Measurements from ENCODE around the gene EXOC4.
"Not testable (repeated sequence)": the region's sequence is repeated elsewhere in the genome, so short reads cannot be mapped to it uniquely, and the experiment has no call there.

EXOC4 gene

DNA sequence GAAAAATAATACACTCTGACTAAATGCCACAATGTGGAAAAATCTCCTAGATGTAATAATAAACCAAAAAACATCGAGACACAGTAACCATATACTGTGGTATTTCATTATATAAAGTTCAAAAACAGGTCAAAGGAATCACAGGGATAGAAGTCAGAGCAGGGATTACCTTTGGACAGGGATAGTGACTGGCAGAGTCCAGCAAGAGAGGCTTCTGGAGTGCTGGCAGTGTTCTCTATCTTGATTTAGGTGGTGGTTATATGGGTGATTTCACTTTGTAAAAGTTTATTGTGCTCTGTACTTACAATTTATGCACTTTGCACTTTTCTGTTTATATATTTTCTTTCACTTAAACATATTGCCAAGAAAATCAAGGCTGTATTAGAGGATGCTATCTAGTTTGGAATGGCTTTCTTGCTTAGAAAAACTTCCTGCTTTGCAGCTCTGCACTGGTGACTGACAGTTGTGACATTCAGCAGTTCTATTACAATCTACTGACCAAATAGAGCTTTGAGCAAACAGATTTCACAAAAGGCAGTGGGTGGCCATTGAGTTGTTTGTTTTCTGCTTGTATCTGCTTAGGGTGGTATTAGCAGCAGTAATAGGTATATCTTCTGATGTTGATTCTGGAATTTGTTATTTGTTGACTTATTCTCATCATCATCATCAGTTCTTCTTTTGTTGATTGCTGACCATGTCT lies 610.6 kb downstream of the EXOC4 start:
- no peak for DNase-seq (ENCODE audit: low read depth in 2 of 2)

DNA sequence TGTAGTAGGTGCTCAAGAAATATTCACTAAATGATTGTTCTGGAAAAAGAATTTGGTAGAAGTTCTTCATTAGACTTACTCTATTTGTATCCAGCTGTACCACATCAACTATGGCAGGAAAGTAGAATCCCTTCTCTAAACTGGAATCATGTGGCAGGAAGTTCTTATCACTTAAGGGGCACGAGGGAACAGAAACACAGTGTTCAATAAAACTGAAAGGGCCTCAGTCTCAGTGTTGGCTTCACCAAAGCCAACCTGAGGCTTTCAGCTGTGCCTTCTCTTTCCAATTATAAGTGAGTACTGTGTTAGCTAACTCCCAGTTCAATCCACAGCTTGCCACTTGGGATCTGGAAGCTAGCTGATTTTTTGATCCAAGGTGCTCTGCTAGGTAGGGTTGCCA lies 616.7 kb downstream of the EXOC4 start:
- no peak for DNase-seq (ENCODE audit: low read depth in 2 of 2)

DNA sequence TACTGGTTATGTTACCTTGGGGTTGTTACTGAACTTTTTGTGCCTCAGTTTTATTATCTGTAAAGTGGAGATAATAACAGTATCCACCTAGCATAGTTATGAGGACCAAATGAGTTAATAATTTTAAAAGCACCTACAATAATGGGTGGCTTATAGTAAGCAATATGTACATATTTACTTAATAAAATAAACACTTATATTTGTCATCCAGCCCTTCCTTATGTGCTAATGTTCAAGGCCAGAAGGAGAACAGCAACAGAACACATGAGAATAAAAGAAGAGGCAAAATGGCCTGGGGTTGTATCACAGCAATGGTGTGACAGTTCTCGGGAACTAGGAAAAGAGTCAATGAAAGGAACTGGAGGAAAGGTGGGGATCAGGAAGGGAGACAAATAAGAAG lies 618.9 kb downstream of the EXOC4 start:
- DNase-seq (ENCODE audit: low read depth in 2 of 2), result no peak

DNA sequence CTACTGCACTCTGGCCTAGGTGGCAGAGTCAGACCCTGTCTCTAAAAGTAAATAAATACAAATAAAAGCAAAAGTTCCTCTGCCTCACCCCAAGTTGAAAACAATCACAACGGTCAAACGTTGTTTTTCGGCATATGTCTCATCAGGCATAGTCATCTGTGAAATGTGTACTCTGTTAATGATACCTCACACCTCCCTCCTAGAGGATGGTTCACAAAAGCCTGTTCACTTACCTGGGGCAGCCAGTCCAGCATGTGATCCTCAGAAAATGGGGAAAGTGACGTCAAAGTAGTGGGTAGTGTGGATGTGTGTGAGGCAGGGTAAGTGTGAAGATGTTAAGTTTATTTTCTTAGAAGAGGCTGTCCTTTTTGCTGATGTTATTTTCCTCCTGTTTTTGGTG lies 620.3 kb downstream of the EXOC4 start:
- DNase-seq (ENCODE audit: low read depth in 2 of 2), result no peak

- DNase-seq (ENCODE audit: low read depth in 2 of 2), result no peak
Measured at GRCh38 chr7:133873631-133874030, 620.8 kb downstream of the EXOC4 start.

- DNase-seq (ENCODE audit: low read depth in 2 of 2), result no peak
Measured at GRCh38 chr7:133883591-133883990, 630.7 kb downstream of the EXOC4 start.

DNA sequence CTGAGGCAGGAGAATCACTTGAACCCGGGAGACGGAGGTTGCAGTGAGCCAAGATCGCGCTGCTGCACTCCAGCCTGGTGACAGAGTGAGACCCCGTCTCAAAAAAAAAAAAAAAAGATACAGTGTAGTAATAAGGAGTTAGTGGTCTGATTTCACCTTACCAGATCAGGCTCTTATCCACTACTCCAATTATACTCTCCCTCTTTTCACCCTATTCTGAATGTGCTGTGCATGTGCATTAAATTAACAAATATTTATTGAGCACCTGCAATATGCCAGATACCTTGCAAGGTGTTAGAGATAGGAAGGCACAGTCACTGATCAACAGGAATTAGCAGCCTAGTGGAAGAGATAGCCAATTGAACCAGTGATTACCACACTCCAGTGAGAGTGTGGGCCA lies 632.3 kb downstream of the EXOC4 start:
- no peak for DNase-seq (ENCODE audit: low read depth in 2 of 2)

- DNase-seq (ENCODE audit: low read depth in 2 of 2), result no peak
Measured at GRCh38 chr7:133886086-133886485, 633.2 kb downstream of the EXOC4 start.

GRCh38 chr7:133886797-133887196 lies 633.9 kb downstream of the EXOC4 start:
- DNase-seq (ENCODE audit: low read depth in 2 of 2), result no peak

GRCh38 chr7:133887459-133887858 lies 634.6 kb downstream of the EXOC4 start:
- no peak for DNase-seq (ENCODE audit: low read depth in 2 of 2)

DNA sequence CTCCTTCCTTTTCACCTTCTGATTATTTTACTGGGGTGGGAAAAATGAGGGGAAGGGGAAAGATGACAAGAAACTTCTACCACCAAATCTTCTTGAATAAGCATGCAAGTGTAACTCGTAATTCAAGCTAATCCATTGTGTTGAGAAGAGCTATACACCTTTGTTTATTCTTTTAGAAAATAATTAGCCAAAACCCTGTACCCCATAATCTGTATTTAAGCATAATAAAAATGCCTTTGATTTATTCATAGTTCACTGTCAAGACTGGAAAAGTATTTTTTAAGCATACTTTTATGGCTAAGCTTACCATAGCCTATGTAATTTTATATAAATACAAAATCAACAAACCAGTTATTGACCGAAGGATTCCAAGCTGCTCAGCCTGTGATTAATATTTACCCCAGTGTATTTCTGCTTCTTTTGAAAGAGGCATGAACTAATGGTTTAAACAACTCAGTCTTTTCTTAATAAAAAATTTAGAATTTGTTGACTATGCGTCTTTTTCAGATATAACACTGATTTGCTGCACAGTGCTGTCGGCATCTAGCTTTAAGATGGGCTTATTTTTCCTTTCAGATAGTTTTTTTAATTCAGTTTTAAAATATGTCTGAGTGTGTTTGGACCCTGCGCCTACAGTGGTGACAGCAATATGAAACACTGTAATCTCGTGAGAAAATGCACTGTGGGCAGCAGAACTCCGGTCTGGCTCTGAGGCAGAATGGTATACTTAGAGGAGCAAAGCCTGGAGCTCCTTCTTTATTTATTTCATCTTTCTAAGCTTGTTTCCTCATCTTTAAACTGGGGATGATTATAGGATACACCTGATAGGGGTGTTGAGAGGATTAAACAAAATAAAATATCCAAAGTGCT lies 635.4 kb downstream of the EXOC4 start:
- no peak for DNase-seq (ENCODE audit: low read depth in 2 of 2)

GRCh38 chr7:133904776-133905175 lies 651.9 kb downstream of the EXOC4 start:
- no peak for DNase-seq (ENCODE audit: low read depth in 2 of 2)

GRCh38 chr7:133906553-133906952 lies 653.7 kb downstream of the EXOC4 start:
- not testable (repeated sequence) for DNase-seq (ENCODE audit: low read depth in 2 of 2)

DNA sequence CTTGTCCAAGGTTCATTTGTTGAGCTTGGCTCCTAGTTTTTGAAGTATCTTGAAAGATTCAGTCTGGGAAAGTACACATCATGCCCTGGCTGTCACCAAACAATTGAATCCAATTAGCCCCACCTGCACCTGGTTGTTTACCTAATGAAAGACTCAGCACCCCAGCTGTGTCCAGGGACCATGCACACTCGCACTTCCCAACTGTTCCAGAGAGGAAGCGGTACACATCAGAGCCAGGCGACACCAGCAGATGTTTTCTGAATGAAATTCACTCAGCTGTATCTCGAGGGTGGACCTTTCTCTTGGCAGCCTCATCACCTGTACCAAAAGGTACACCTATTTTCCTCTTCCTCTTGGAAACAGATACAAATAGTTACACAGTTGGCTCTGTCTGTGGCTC lies 657.9 kb downstream of the EXOC4 start:
- no peak for DNase-seq (ENCODE audit: low read depth in 2 of 2)

GRCh38 chr7:133911724-133912123 lies 658.8 kb downstream of the EXOC4 start:
- no peak for DNase-seq (ENCODE audit: low read depth in 2 of 2)

DNA sequence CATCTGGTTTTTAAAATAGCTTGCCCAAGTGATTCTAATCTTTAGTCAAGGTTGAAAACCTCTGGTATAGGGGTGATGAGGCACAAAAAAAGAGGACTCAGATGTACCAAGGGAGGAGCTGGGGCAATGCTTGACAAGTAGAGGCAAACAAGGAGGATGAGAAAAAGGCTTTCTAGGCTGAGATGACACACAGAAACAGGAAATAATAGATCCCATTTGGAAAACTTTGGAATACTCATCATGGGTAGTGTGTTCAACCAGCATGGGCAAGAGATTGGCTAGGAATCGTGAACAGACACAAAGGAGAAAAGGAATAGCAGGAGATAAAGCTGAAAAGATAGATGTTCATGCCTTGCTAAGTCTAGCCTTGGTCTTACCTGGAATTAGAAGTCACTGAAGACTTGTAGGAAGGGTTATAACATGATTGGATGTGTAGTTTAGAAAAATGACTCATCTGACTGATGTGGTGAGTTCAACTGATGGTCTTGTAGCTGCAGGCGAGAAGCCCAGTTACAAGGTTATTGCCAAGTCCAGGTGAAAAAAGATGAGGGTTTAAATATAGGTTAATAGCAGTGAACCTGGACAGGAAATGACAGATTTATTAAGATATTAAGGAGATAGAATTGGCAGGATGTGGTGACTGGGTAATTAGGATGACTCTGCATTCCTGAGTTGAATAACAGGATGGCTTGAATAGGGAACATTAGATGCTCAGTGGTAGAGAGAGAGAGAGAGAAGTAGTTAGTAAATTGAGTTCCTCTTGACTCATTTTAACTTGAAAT lies 660.2 kb downstream of the EXOC4 start:
- no peak for DNase-seq (ENCODE audit: low read depth in 2 of 2)

DNA sequence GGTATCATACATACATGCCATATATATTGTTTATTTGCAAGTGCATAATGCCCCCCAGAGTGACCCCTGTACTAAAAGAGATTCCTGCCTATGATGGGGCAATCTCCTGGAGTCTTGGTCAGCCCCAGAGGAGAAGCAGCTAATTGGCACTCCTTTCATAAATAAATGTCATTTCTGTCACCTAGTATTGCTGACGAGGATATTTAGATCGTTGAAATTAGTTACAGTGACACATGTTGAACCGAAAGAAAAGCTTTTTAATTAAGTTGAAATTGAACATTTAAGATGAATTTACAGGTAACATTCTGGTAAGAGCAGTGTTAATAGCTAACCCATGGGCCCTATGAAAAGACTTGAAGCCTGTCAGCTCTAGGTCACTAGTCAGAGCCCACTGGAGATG lies 663.7 kb downstream of the EXOC4 start:
- no peak for DNase-seq (ENCODE audit: low read depth in 2 of 2)

- no peak for DNase-seq (ENCODE audit: low read depth in 2 of 2)
Measured at GRCh38 chr7:133919810-133920209, 666.9 kb downstream of the EXOC4 start.

DNA sequence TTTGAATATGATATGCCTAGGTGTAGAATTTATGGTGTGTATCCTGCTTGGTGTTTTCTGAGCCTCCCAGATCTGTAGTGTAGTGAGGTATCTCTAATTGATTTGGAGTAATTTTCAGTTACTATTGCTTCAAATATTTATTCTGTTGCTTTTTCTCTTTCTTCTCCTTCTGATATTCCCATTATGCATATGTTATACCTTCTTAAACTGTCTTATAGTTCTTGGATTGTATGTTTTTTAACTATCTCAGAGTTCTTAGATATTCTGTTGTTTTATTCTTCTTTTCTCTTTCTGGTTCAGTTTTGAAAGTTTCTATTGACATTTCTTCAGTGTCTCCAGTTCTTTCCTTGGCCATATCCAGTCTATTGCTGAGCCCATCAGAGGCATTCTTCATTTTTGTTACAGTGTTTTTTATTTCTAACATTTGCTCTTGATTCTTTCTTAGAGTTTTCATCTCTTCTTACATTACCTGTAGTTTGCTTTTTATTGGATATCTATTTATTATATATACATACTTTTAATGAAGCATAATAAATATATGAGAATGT lies 668.8 kb downstream of the EXOC4 start:
- DNase-seq (ENCODE audit: low read depth in 2 of 2), result no peak

GRCh38 chr7:133923974-133924373 lies 671.1 kb downstream of the EXOC4 start:
- no peak for DNase-seq (ENCODE audit: low read depth in 2 of 2)

- DNase-seq (ENCODE audit: low read depth in 2 of 2), result no peak
Measured at GRCh38 chr7:133931053-133931452, 678.2 kb downstream of the EXOC4 start.

DNA sequence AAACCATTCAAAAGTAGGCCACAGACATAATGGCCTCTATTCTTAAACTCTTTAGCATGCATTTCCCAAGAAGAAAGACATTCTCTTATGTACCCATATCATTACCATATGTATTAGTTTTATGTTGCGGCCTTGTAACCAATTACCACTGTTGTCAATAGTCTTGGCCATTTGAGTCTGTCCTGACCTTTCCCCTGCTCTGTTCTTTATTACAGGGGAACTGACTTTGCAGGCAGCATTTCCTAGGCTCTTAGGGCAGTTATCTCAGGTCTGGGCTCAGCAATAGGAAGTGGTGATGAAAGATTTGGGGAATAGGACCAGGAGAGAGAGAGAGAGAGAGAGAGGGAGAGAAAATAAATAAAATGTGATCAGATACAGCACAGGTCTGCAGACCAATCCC lies 679.7 kb downstream of the EXOC4 start:
- DNase-seq (ENCODE audit: low read depth in 2 of 2), result no peak
